Body of pancreas (tissue), 4 donors: ENCODE results near the gene GSTK1. TPM values are rescaled to one million over a fixed set of nuclear protein-coding genes. Genes with fewer than 3 reads are reported as not detected.

Source experiments
- ATAC-seq: fragments of 150-250 bp; one replicate; pipeline ENCODE4 v1.9.1; 2016
- DNase-seq, 4 donors: peaks; one replicate each; pipeline ENCODE4 v3.0.0-alpha.2; 2019
- H3K27ac ChIP-seq, 4 donors: fragments of 200-600 bp; sonication (generic); 1 replicate in 3 of 4; 2 replicates in 1 of 4; pipeline versions ENCODE4 v1.5.1 to v1.6.1; 2016 to 2019; ENCODE audit warnings: mild to moderate bottlenecking in 1 of 4, mixed read lengths in 1 of 4, moderate library complexity in 1 of 4
- H3K27me3 ChIP-seq, 2 donors: fragments of 200-600 bp; sonication (generic); one replicate each; pipeline ENCODE4 v1.6.0; 2016; ENCODE audit warnings: mild to moderate bottlenecking in 1 of 2
- H3K36me3 ChIP-seq, 2 donors: fragments of 200-600 bp; sonication (generic); replicated peaks in 1 of 2; 2 replicates each; pipeline ENCODE4 v1.5.1; 2016; ENCODE audit warnings: low read depth in 2 of 2; ENCODE audit not compliant: insufficient read depth in 1 of 2
- H3K4me1 ChIP-seq: fragments of 200-600 bp; sonication (generic); one replicate; pipeline ENCODE4 v1.6.0; 2016
- H3K4me3 ChIP-seq, 2 donors: fragments of 200-600 bp; sonication (generic); 1 replicate in 1 of 2; 2 replicates in 1 of 2; pipeline ENCODE4 v1.5.1; 2016 to 2019
- H3K9me3 ChIP-seq, 3 donors: fragments of 200-600 bp; sonication (generic); 1 replicate in 2 of 3; 2 replicates in 1 of 3; pipeline ENCODE4 v1.5.1; 2016
- CTCF ChIP-seq, 7 experiments: fragments of 450-650 bp in 4 of 7; fragments of 200-600 bp in 3 of 7; sonication (generic) in 3 of 7; IDR thresholded peaks; one replicate each; pipeline ENCODE4 v1.5.1; 2016 to 2019; ENCODE audit warnings: antibody characterized with exemption in 7 of 7
- POLR2A ChIP-seq, 3 donors: fragments of 450-650 bp; IDR thresholded peaks; one replicate each; pipeline ENCODE4 v1.6.1; 2016; ENCODE audit warnings: antibody characterized with exemption in 3 of 3, mild to moderate bottlenecking in 2 of 3
- WGBS, 2 donors: methylation state at CpG; one replicate each; pipeline ENCODE4 v1.1.5; 2017; 5-methylcytosine and 5-hydroxymethylcytosine counted together
- intact Hi-C: fragments of 100-400 bp; cut with DNase I; formaldehyde crosslinking; loops from one replicate; pipeline ENCODE4 v1.15.1; 2023
- total RNA-seq, 2 donors: library from RNA; depleted of rRNA; stranded (reverse); fragments of >200 nt; gene quantifications; one replicate each; pipeline ENCODE4 v1.1.0, GENCODE V29; 2016

The GSTK1 gene
- total RNA-seq, 2 donors from 2014 or later, result 75.8 to 109 TPM

DNA sequence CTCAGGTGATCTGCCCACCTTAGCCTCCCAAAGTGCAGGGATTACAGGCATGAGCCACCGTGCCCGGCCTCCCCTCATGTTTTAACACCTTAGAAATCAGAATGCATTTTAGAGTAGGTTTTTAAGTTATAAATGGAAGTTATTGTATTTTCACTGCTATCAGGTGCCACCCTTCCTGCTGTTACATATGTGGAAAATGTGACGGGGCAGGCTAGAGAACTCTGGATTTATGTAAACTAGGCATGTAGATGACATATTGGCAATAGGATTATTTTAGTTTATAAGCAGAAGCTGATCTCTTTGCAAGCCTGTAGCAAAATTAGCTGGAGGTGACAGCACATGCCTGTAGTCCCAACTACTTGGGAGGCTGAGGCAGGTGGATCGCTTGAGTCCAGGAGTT, 27.1 kb downstream of the GSTK1 start:
- no peaks in the 10 kb centered on the region for H3K9me3 ChIP-seq
- TF ChIP-seq POLR2A (IDR thresholded peaks at IDR 0.05), result no peak
- no peak for TF ChIP-seq CTCF (IDR thresholded peaks at IDR 0.05)
- ATAC-seq, result no peak
- no peak overlapping the region for H3K4me3 ChIP-seq
- H3K27me3 ChIP-seq, result no peaks in the 10 kb centered on the region
- no peak for DNase-seq
- 73 to 85% methylated on average over 4 of the region's 4 CpGs for WGBS, 2 donors
- H3K36me3 ChIP-seq, result peaks cover 0 to 29% of the 10 kb centered on the region in 2 donors
- H3K4me1 ChIP-seq, result peaks cover 29% of the 10 kb centered on the region
- intact Hi-C loops, result no loop called here
- H3K27ac ChIP-seq, result no peak overlapping the region

DNA sequence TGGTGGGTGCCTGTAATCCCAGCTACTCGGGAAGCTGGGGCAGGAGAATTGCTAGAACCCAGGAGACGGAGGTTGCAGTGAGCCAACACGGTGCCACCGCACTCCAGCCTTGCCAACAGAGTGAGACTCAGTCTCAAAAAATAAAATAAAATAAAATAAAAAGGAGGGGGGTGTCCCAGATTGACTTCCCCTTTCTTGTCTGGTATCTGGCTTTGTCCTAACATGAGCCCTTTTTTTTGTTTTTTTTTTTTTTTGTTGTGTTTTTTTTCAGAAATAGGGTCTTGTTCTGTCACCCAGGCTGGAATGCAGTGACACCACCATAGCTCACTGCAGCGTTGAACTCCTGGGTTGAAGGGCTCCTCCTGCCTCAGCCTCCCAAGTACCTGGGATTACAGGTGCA, 29.6 kb downstream of the GSTK1 start:
- intact Hi-C loops, result no loop called here
- Histone ChIP-seq H3K36me3 (peaks cover 0 to 30% of the 10 kb centered on the region in 2 donors), H3K27me3 (no peaks in the 10 kb centered on the region), H3K27ac (no peak overlapping the region), H3K9me3 (no peaks in the 10 kb centered on the region), H3K4me3 (no peak overlapping the region), H3K4me1 (peaks cover 8% of the 10 kb centered on the region)
- 89 to 94% methylated on average over 5 of the region's 5 CpGs for WGBS, 2 donors
- no peak for TF ChIP-seq POLR2A (IDR thresholded peaks at IDR 0.05)
- TF ChIP-seq CTCF (IDR thresholded peaks at IDR 0.05), result no peak
- DNase-seq (no peak), ATAC-seq (no peak)

DNA sequence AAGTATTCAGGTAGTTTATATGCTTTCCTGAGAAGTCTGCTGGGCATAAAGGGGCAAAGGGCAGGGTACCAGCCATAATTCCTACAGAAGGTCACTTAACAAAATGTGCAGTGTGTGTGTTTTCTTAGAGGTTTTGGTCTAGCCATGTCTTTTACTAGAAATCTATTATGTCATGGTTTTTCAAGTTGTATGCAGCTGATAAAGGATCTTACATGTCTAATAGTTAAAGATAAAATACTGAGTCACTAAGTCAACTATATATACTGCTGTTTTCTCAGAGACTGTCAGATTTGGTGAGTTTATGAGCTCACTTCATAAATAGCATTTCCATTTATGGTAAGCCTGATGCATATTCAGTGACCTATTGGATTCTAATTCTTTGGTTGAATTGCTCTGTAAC, 32.6 kb downstream of the GSTK1 start:
- TF ChIP-seq CTCF (IDR thresholded peaks at IDR 0.05) (no peak), POLR2A (IDR thresholded peaks at IDR 0.05) (no peak)
- no peak for ATAC-seq
- intact Hi-C loops, result no loop called here
- Histone ChIP-seq H3K4me3 (no peak overlapping the region), H3K9me3 (no peaks in the 10 kb centered on the region), H3K36me3 (peaks cover 16 to 39% of the 10 kb centered on the region in 2 donors), H3K4me1 (no peaks in the 10 kb centered on the region), H3K27ac (no peak overlapping the region), H3K27me3 (no peaks in the 10 kb centered on the region)
- no peak for DNase-seq

DNA sequence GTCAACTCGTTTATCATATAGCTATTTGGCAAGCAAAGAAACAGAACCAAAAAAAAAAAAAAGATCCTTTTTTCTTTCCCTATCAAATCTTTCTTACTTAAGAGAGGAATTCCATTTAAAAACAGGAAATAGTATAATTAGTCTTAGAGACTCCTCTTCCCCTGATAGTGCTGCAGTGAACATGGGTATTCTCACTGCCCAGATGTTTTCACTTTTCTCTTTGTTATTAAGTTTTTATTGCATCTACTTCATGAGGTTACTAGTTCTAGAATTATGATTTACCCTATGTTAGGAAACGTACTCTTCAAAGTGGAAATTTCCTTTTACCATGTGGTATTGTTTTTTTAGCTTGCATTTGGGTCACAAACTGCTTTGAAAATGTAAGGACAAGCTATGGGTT, 33.4 kb downstream of the GSTK1 start:
- no peaks in the 10 kb centered on the region for H3K9me3 ChIP-seq
- WGBS, 2 donors, result 46 to 59% methylated on average over 2 of the region's 2 CpGs
- ATAC-seq, result no peak
- no peaks in the 10 kb centered on the region for H3K27me3 ChIP-seq
- H3K27ac ChIP-seq, result no peak overlapping the region
- peaks cover 16 to 40% of the 10 kb centered on the region in 2 donors for H3K36me3 ChIP-seq
- intact Hi-C loops, result no loop called here
- H3K4me1 ChIP-seq, result no peaks in the 10 kb centered on the region
- DNase-seq, result no peak
- no peak overlapping the region for H3K4me3 ChIP-seq
- TF ChIP-seq CTCF (IDR thresholded peaks at IDR 0.05) (no peak), POLR2A (IDR thresholded peaks at IDR 0.05) (no peak)

DNA sequence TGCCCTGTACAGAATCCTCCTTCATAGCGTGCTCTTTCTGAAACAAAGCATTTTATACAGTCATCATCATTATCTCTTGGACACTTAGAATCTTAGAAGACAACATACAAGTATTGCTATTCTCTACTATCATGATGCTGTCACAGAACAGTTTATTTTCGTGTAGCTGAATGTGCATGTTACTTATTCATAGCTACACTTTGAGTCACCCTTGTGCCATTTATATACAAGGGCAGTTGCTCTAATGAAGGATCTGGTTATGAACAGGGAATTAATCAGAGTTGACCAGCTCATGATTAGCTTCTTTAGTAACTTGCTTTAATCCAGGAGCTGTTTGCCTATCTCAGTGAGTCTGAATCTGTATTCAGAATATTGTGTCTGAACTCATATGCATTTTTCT, 36.1 kb downstream of the GSTK1 start:
- no peak overlapping the region for H3K4me3 ChIP-seq

More for the DNA sequence above, 36.1 kb downstream of the GSTK1 start:
- no peak overlapping the region for H3K27ac ChIP-seq
- intact Hi-C loops, result no loop called here
- no peaks in the 10 kb centered on the region for H3K9me3 ChIP-seq
- no peak for DNase-seq
- H3K27me3 ChIP-seq, result no peaks in the 10 kb centered on the region
- H3K4me1 ChIP-seq, result no peaks in the 10 kb centered on the region
- H3K36me3 ChIP-seq, result peaks cover 16 to 30% of the 10 kb centered on the region in 2 donors
- TF ChIP-seq POLR2A (IDR thresholded peaks at IDR 0.05) (no peak), CTCF (IDR thresholded peaks at IDR 0.05) (no peak)
- 74 to 92% methylated on average over 2 of the region's 2 CpGs for WGBS, 2 donors
- ATAC-seq, result no peak
